Femur (tissue), 1 donor: ENCODE results near the gene CMPK1.
"Not testable (repeated sequence)": the region's sequence is repeated elsewhere in the genome, so short reads cannot be mapped to it uniquely, and the experiment has no call there.

Experiments
- DNase-seq: peaks from one replicate; pipeline ENCODE4 v3.0.0-alpha.2; 2017

The CMPK1 gene

GRCh38 chr1:47338249-47339077 lies 4.9 kb downstream of the CMPK1 start:
- DNase-seq: no peak

- no peak for DNase-seq
These were observed 6.6 kb downstream of the CMPK1 start for GRCh38 chr1:47340227-47340626.

- DNase-seq: not testable (repeated sequence)
These were observed 13.4 kb downstream of the CMPK1 start for GRCh38 chr1:47346979-47347378.

GRCh38 chr1:47347735-47348134 lies 14.1 kb downstream of the CMPK1 start:
- DNase-seq: no peak

- no peak for DNase-seq
These were observed 14.7 kb downstream of the CMPK1 start for GRCh38 chr1:47348246-47348645.

GRCh38 chr1:47351305-47351704 lies 17.7 kb downstream of the CMPK1 start:
- DNase-seq: no peak

- DNase-seq: no peak
These were observed 27.8 kb downstream of the CMPK1 start for GRCh38 chr1:47361380-47361779.

- DNase-seq: no peak
These were observed 29.2 kb downstream of the CMPK1 start for GRCh38 chr1:47362828-47363227.

GRCh38 chr1:47367651-47368050 lies 34.1 kb downstream of the CMPK1 start:
- DNase-seq: no peak

GRCh38 chr1:47371016-47371517 lies 37.5 kb downstream of the CMPK1 start:
- no peak for DNase-seq

- no peak for DNase-seq
These were observed 40.9 kb downstream of the CMPK1 start for GRCh38 chr1:47374501-47374900.

GRCh38 chr1:47378147-47378546 lies 44.6 kb downstream of the CMPK1 start:
- DNase-seq: no peak

- DNase-seq: no peak
These were observed 47.1 kb downstream of the CMPK1 start for GRCh38 chr1:47380699-47381098.

- DNase-seq: no peak
These were observed 48.9 kb downstream of the CMPK1 start for GRCh38 chr1:47382399-47382983.

- DNase-seq: no peak
These were observed 50.5 kb downstream of the CMPK1 start for GRCh38 chr1:47384083-47384482.

GRCh38 chr1:47385020-47385419 lies 51.4 kb downstream of the CMPK1 start:
- DNase-seq: no peak

GRCh38 chr1:47386268-47386667 lies 52.7 kb downstream of the CMPK1 start:
- DNase-seq: no peak

GRCh38 chr1:47388030-47388890 lies 54.7 kb downstream of the CMPK1 start:
- DNase-seq: peak; percentile 71

- DNase-seq: peak; percentile 76
These were observed 55.3 kb downstream of the CMPK1 start for GRCh38 chr1:47388891-47389238.

GRCh38 chr1:47389731-47390130 lies 56.1 kb downstream of the CMPK1 start:
- DNase-seq: no peak

GRCh38 chr1:47390843-47391242 lies 57.3 kb downstream of the CMPK1 start:
- no peak for DNase-seq

- no peak for DNase-seq
These were observed 59.6 kb downstream of the CMPK1 start for GRCh38 chr1:47393141-47393540.

GRCh38 chr1:47395433-47395832 lies 61.8 kb downstream of the CMPK1 start:
- no peak for DNase-seq
